SH-SY5Y (cell line): ENCODE data around the gene S100A14.

Experiments used
- GATA2 ChIP-seq: IDR thresholded peaks from 2 replicates; pipeline ENCODE4 v1.6.1; 2011; ENCODE audit warnings: mild to moderate bottlenecking, low read depth, low read length
- GATA3 ChIP-seq: IDR thresholded peaks from 2 replicates; pipeline ENCODE4 v1.6.1; 2011; ENCODE audit warnings: low read depth, mild to moderate bottlenecking, low read length, moderate library complexity

GRCh38 chr1:153578490-153578889, 37.6 kb downstream of the S100A14 start:
- TF ChIP-seq GATA2 (no peak), GATA3 (no peak)
